ENCODE measurements around the gene STOM. TPM values are rescaled to one million over a fixed set of nuclear protein-coding genes. Genes with fewer than 3 reads are reported as not detected.

Gene STOM
- polyA plus RNA-seq, 3 donors = 23.8 to 66.9 (median 63.8) TPM

DNA sequence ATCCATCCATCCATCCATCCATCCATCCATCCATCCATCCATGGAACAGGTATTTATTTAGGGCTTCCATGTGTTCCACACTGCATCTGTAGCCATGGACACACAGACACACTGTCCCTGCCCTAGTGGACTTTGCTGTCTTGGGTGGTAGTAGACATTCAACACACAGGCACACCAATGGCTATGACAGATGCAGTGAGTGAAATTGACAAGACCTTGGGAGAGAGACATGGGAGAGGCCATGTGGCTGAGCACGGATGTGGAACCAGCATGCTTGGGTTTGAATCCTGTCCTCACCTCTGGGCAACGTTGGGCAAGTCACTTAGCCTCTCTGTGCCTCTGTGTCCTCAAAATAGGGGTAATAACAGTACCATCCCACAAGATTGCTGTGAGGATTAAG lies 45.3 kb downstream of the STOM start:
- Mint-ChIP-seq H3K27me3 (ENCODE audit: low read depth in 3 of 3) (peaks cover 0 to 1% (median 0%) of the 10 kb centered on the region in 3 donors), H3K4me1 (peaks cover 33% of the 10 kb centered on the region)

DNA sequence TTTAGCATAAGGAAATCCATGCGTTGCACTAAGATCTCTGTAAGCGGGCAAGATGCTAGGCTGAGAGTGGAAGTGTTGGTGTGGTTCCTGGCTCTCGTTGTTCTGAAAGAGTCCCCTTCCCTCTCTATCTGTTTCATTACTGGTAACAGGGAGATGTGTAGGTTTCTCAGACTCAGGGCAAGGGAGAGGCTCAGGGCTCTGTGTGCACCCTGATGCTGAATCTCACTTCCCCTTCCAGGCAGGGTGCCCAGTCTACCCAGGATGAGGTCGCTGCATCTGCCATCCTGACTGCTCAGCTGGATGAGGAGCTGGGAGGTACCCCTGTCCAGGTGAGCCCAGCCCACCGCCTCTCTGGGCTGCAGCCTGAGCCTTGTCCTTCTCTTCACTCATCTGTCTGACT lies 45.7 kb downstream of the STOM start:
- no peak overlapping the region for H3K27ac Mint-ChIP-seq
- WGBS (ENCODE audit: insufficient coverage) = 57% methylated on average over 2 of the region's 5 CpGs
- TF ChIP-seq, protein P1, sequence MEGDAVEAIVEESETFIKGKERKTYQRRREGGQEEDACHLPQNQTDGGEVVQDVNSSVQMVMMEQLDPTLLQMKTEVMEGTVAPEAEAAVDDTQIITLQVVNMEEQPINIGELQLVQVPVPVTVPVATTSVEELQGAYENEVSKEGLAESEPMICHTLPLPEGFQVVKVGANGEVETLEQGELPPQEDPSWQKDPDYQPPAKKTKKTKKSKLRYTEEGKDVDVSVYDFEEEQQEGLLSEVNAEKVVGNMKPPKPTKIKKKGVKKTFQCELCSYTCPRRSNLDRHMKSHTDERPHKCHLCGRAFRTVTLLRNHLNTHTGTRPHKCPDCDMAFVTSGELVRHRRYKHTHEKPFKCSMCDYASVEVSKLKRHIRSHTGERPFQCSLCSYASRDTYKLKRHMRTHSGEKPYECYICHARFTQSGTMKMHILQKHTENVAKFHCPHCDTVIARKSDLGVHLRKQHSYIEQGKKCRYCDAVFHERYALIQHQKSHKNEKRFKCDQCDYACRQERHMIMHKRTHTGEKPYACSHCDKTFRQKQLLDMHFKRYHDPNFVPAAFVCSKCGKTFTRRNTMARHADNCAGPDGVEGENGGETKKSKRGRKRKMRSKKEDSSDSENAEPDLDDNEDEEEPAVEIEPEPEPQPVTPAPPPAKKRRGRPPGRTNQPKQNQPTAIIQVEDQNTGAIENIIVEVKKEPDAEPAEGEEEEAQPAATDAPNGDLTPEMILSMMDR (IDR thresholded peaks at IDR 0.05) = no peak

More for the DNA sequence above, 45.3 kb downstream of the STOM start:
- peaks cover 60 to 75% of the 10 kb centered on the region in 2 donors for H3K36me3 ChIP-seq (replicated peaks in 1 of 2; ENCODE audit: control insufficient read depth in 1 of 2, insufficient read depth in 2 of 2, low read length in 2 of 2)
- DNase-seq = no peak
- H3K4me1 ChIP-seq (ENCODE audit: control insufficient read depth in 1 of 2, insufficient read depth in 2 of 2, low read length in 2 of 2) = peaks cover 18 to 31% of the 10 kb centered on the region in 2 donors
- no peaks in the 10 kb centered on the region for H3K9me3 ChIP-seq (replicated peaks in 1 of 2; ENCODE audit: control insufficient read depth in 1 of 2, insufficient read depth in 1 of 2, low read length in 2 of 2)
- Mint-ChIP-seq H3K4me3 (no peak overlapping the region), H3K9me3 (peaks cover 0 to 3% (median 0%) of the 10 kb centered on the region in 7 donors), H3K27ac (no peak overlapping the region), H3K36me3 (peaks cover 67 to 90% of the 10 kb centered on the region in 2 donors)
- H3K4me2 ChIP-seq (replicated peaks; ENCODE audit: extremely low read depth, low read length, poor library complexity, severe bottlenecking) = no peak overlapping the region
- no peak overlapping the region for H2AFZ ChIP-seq (ENCODE audit: insufficient read depth, low read depth, low read length, poor library complexity, severe bottlenecking)
- TF ChIP-seq, protein P1 (IDR thresholded peaks at IDR 0.05) = no peak
- H3K79me2 ChIP-seq (ENCODE audit: insufficient read depth, low read length) = no peaks in the 10 kb centered on the region
- intact Hi-C loops (cut with micrococcal nuclease) = no loop called here
- no peak overlapping the region for H3K9ac ChIP-seq (ENCODE audit: insufficient read depth, low read length, poor library complexity, severe bottlenecking)
- H4K20me1 ChIP-seq (ENCODE audit: insufficient read depth, low read length) = no peaks in the 10 kb centered on the region
- H3K4me3 ChIP-seq (replicated peaks in 1 of 3; ENCODE audit: low read depth in 2 of 3, low read length in 3 of 3) = no peak overlapping the region
- WGBS (ENCODE audit: insufficient coverage) = no CpG with 5 or more reads among the region's 2 CpGs
- no peaks in the 10 kb centered on the region for H3K27me3 ChIP-seq (ENCODE audit: control insufficient read depth in 2 of 2, insufficient read depth in 2 of 2, low read length in 2 of 2)
- no peak overlapping the region for H3K27ac ChIP-seq (ENCODE audit: low read depth in 1 of 2, low read length in 2 of 2)

More for the DNA sequence above, 45.7 kb downstream of the STOM start:
- Histone ChIP-seq H3K4me3 (replicated peaks in 1 of 3; ENCODE audit: low read depth in 2 of 3, low read length in 3 of 3) (no peak overlapping the region), H3K9ac (ENCODE audit: insufficient read depth, low read length, poor library complexity, severe bottlenecking) (no peak overlapping the region), H4K20me1 (ENCODE audit: insufficient read depth, low read length) (no peaks in the 10 kb centered on the region), H3K79me2 (ENCODE audit: insufficient read depth, low read length) (no peaks in the 10 kb centered on the region), H3K9me3 (replicated peaks in 1 of 2; ENCODE audit: control insufficient read depth in 1 of 2, insufficient read depth in 1 of 2, low read length in 2 of 2) (no peaks in the 10 kb centered on the region), H3K4me1 (ENCODE audit: control insufficient read depth in 1 of 2, insufficient read depth in 2 of 2, low read length in 2 of 2) (peaks cover 18 to 31% of the 10 kb centered on the region in 2 donors), H3K27me3 (ENCODE audit: control insufficient read depth in 2 of 2, insufficient read depth in 2 of 2, low read length in 2 of 2) (no peaks in the 10 kb centered on the region), H3K27ac (ENCODE audit: low read depth in 1 of 2, low read length in 2 of 2) (no peak overlapping the region), H2AFZ (ENCODE audit: insufficient read depth, low read depth, low read length, poor library complexity, severe bottlenecking) (no peak overlapping the region), H3K4me2 (replicated peaks; ENCODE audit: extremely low read depth, low read length, poor library complexity, severe bottlenecking) (no peak overlapping the region), H3K36me3 (replicated peaks in 1 of 2; ENCODE audit: control insufficient read depth in 1 of 2, insufficient read depth in 2 of 2, low read length in 2 of 2) (peaks cover 55 to 72% of the 10 kb centered on the region in 2 donors)
- peaks cover 0 to 1% (median 0%) of the 10 kb centered on the region in 3 donors for H3K27me3 Mint-ChIP-seq (ENCODE audit: low read depth in 3 of 3)
- no peak overlapping the region for H3K4me3 Mint-ChIP-seq
- no peak for DNase-seq
- H3K9me3 Mint-ChIP-seq = peaks cover 0 to 3% (median 0%) of the 10 kb centered on the region in 7 donors
- peaks cover 33% of the 10 kb centered on the region for H3K4me1 Mint-ChIP-seq
- intact Hi-C loops (cut with micrococcal nuclease) = no loop called here
- H3K36me3 Mint-ChIP-seq = peaks cover 65 to 90% of the 10 kb centered on the region in 2 donors
